CD4-positive, alpha-beta T cell (primary cell): ENCODE results near the gene KCNJ6. TPM values are rescaled to one million over a fixed set of nuclear protein-coding genes. Genes with fewer than 3 reads are reported as not detected.

Source experiments
- ATAC-seq: fragments of 200-7000 bp; cut with Tn5 transposase; one replicate; pipeline ENCODE4 v1.10.0; 2022; ENCODE audit warnings: mild to moderate bottlenecking; ENCODE audit not compliant: poor library complexity
- CTCF ChIA-PET: fragments of 350-600 bp; sonication (Branson Sonifier 250); formaldehyde crosslinking; loops from one replicate; lab custom pipeline; 2021; ENCODE audit warnings: antibody characterized with exemption, inconsistent platforms; lab: Charles Lee
- POLR2A ChIA-PET: fragments of 350-600 bp; sonication (Branson Sonifier 250); formaldehyde crosslinking; loops from one replicate; lab custom pipeline; 2021; ENCODE audit warnings: antibody characterized with exemption, inconsistent platforms; lab: Charles Lee
- DNase-seq, 14 experiments: peaks; one replicate each; pipeline ENCODE4 v3.0.0-alpha.2; 2013 to 2020; ENCODE audit warnings: mixed read lengths in 2 of 14
- H3K27ac ChIP-seq, 2 donors: one replicate each; pipeline versions ENCODE4 v1.5.1 to v1.7.0; 2013; ENCODE audit warnings: low read length in 2 of 2, low read depth in 1 of 2, mild to moderate bottlenecking in 1 of 2
- H3K27me3 ChIP-seq, 2 experiments: 1 replicate in 1 of 2; 2 replicates in 1 of 2; pipeline versions ENCODE4 v1.6.1 to v1.7.0; 2013; ENCODE audit warnings: low read length in 2 of 2, control low read depth in 1 of 2, mild to moderate bottlenecking in 1 of 2, moderate library complexity in 1 of 2; ENCODE audit not compliant: insufficient read depth in 2 of 2, control insufficient read depth in 1 of 2
- H3K36me3 ChIP-seq: one replicate; pipeline ENCODE4 v1.6.1; 2013; ENCODE audit warnings: low read length, control low read depth; ENCODE audit not compliant: insufficient read depth
- H3K4me1 ChIP-seq: one replicate; pipeline ENCODE4 v1.6.1; 2013; ENCODE audit warnings: low read length, control low read depth; ENCODE audit not compliant: insufficient read depth
- H3K4me3 ChIP-seq: one replicate; pipeline ENCODE4 v1.5.1; 2013; ENCODE audit warnings: mild to moderate bottlenecking, low read length, moderate library complexity
- H3K9me3 ChIP-seq, 2 experiments: 1 replicate in 1 of 2; 2 replicates in 1 of 2; pipeline versions ENCODE4 v1.6.1 to v1.7.0; 2013; ENCODE audit warnings: low read length in 2 of 2, mild to moderate bottlenecking in 2 of 2, control low read depth in 1 of 2, moderate library complexity in 1 of 2; ENCODE audit not compliant: control insufficient read depth in 1 of 2, insufficient read depth in 1 of 2
- H3K27ac Mint-ChIP-seq: one replicate; pipeline ENCODE4 v1.8.0; 2020; ENCODE audit warnings: mixed read lengths
- H3K27me3 Mint-ChIP-seq: one replicate; pipeline ENCODE4 v1.8.0; 2021; ENCODE audit warnings: mixed read lengths
- H3K36me3 Mint-ChIP-seq: one replicate; pipeline ENCODE4 v1.8.0; 2021; ENCODE audit warnings: low read depth, mixed read lengths
- H3K4me1 Mint-ChIP-seq: one replicate; pipeline ENCODE4 v1.8.0; 2021; ENCODE audit warnings: low read depth, mixed read lengths
- H3K4me3 Mint-ChIP-seq: one replicate; pipeline ENCODE4 v1.8.0; 2020; ENCODE audit warnings: mild to moderate bottlenecking, mixed read lengths
- H3K9me3 Mint-ChIP-seq: one replicate; pipeline ENCODE4 v1.8.0; 2020; ENCODE audit warnings: mixed read lengths
- CTCF ChIP-seq: fragments of 200-600 bp; IDR thresholded peaks from one replicate; pipeline ENCODE4 v1.8.0; 2022; ENCODE audit warnings: antibody characterized with exemption, mild to moderate bottlenecking
- intact Hi-C, 2 experiments: fragments of 100-400 bp; cut with DNase I in 1 of 2; cut with micrococcal nuclease in 1 of 2; formaldehyde crosslinking; loops; one replicate each; pipeline versions ENCODE4 v1.15.1 to v1.9.0; 2023 to 2025; cut with DNase I, micrococcal nuclease
- total RNA-seq, 174 experiments: library from RNA in 2 of 174; stranded (reverse) in 2 of 174; gene quantifications; one replicate each; pipeline ENCODE4 v1.2.3 and lab custom pipeline; 2021 to 2026

Gene KCNJ6
- total RNA-seq, 2 experiments from 2014 or later = not detected

- ATAC-seq = no peak
- ChIA-PET CTCF (no interaction called here), POLR2A (no interaction called here)
- Histone ChIP-seq H3K36me3 (no peaks in the 10 kb centered on the region), H3K4me1 (no peaks in the 10 kb centered on the region), H3K9me3 (no peaks in the 10 kb centered on the region), H3K4me3 (no peak overlapping the region), H3K27me3 (no peaks in the 10 kb centered on the region), H3K27ac (no peak overlapping the region)
- TF ChIP-seq CTCF = no peak
- intact Hi-C loops = no loop called here
- no peaks in the 10 kb centered on the region for H3K9me3 Mint-ChIP-seq
- H3K4me3 Mint-ChIP-seq = no peak overlapping the region
- no peak for DNase-seq
- no peaks in the 10 kb centered on the region for H3K27me3 Mint-ChIP-seq
- no peaks in the 10 kb centered on the region for H3K4me1 Mint-ChIP-seq
- H3K36me3 Mint-ChIP-seq = no peaks in the 10 kb centered on the region
- no peak overlapping the region for H3K27ac Mint-ChIP-seq
Observed at GRCh38 chr21:37790905-37791304, 125.4 kb downstream of the KCNJ6 start.

GRCh38 chr21:37788503-37788902, 127.8 kb downstream of the KCNJ6 start:
- no peak overlapping the region for H3K4me3 Mint-ChIP-seq
- H3K27ac ChIP-seq = no peak overlapping the region
- H3K9me3 ChIP-seq = peaks cover 0 to 4% of the 10 kb centered on the region in 2 experiments
- POLR2A ChIA-PET = no interaction called here
- TF ChIP-seq CTCF = no peak
- no peaks in the 10 kb centered on the region for H3K4me1 ChIP-seq
- CTCF ChIA-PET = no interaction called here
- H3K36me3 ChIP-seq = no peaks in the 10 kb centered on the region
- H3K4me1 Mint-ChIP-seq = no peaks in the 10 kb centered on the region
- intact Hi-C loops = no loop called here
- H3K36me3 Mint-ChIP-seq = no peaks in the 10 kb centered on the region
- DNase-seq (no peak), ATAC-seq (no peak)
- H3K27me3 ChIP-seq = no peaks in the 10 kb centered on the region
- no peaks in the 10 kb centered on the region for H3K9me3 Mint-ChIP-seq
- no peak overlapping the region for H3K27ac Mint-ChIP-seq
- H3K27me3 Mint-ChIP-seq = no peaks in the 10 kb centered on the region
- no peak overlapping the region for H3K4me3 ChIP-seq

GRCh38 chr21:37787456-37787855, 128.8 kb downstream of the KCNJ6 start:
- ChIA-PET POLR2A (no interaction called here), CTCF (no interaction called here)
- TF ChIP-seq CTCF = no peak
- Histone ChIP-seq H3K27me3 (no peaks in the 10 kb centered on the region), H3K9me3 (peaks cover 0 to 4% of the 10 kb centered on the region in 2 experiments), H3K36me3 (no peaks in the 10 kb centered on the region), H3K4me3 (no peak overlapping the region), H3K4me1 (no peaks in the 10 kb centered on the region), H3K27ac (no peak overlapping the region)
- Mint-ChIP-seq H3K27me3 (peaks cover 1% of the 10 kb centered on the region), H3K4me1 (no peaks in the 10 kb centered on the region), H3K9me3 (no peaks in the 10 kb centered on the region), H3K27ac (no peak overlapping the region), H3K4me3 (no peak overlapping the region), H3K36me3 (no peaks in the 10 kb centered on the region)
- ATAC-seq = no peak
- no peak for DNase-seq
- intact Hi-C loops = no loop called here
